ENCODE measurements around the gene ZNF630.
A peak's percentile ranks its signal among the peaks of the same experiment; 100 is the strongest.

The ZNF630 gene

GRCh38 chrX:48071064-48071985 is at the start of gene ZNF630:
Gene ZNF630 (minus strand): TSS chrX:48071640. CDS start chrX:48066886, 4,754 bp downstream.
- TF ChIP-seq NFIC (IDR thresholded peaks at IDR 0.05) (no peak), TAF1 (IDR thresholded peaks at IDR 0.05; ENCODE audit: low read depth) (0 out of 2 replicates have a peak, but pooled peaks have one; percentile 37), YY1 (IDR thresholded peaks at IDR 0.05; ENCODE audit: low read depth) (peak; percentile 89), CREB1 (IDR thresholded peaks at IDR 0.05; ENCODE audit: low read depth) (no peak), FOXM1 (IDR thresholded peaks at IDR 0.05; ENCODE audit: borderline replicate concordance, low read depth) (no peak), USF1 (IDR thresholded peaks at IDR 0.05) (0 out of 2 replicates have a peak, but pooled peaks have one; percentile 6), CEBPB (IDR thresholded peaks at IDR 0.05) (no peak), TCF12 (IDR thresholded peaks at IDR 0.05; ENCODE audit: low read depth) (no peak)
- TF ChIP-seq, protein P1, sequence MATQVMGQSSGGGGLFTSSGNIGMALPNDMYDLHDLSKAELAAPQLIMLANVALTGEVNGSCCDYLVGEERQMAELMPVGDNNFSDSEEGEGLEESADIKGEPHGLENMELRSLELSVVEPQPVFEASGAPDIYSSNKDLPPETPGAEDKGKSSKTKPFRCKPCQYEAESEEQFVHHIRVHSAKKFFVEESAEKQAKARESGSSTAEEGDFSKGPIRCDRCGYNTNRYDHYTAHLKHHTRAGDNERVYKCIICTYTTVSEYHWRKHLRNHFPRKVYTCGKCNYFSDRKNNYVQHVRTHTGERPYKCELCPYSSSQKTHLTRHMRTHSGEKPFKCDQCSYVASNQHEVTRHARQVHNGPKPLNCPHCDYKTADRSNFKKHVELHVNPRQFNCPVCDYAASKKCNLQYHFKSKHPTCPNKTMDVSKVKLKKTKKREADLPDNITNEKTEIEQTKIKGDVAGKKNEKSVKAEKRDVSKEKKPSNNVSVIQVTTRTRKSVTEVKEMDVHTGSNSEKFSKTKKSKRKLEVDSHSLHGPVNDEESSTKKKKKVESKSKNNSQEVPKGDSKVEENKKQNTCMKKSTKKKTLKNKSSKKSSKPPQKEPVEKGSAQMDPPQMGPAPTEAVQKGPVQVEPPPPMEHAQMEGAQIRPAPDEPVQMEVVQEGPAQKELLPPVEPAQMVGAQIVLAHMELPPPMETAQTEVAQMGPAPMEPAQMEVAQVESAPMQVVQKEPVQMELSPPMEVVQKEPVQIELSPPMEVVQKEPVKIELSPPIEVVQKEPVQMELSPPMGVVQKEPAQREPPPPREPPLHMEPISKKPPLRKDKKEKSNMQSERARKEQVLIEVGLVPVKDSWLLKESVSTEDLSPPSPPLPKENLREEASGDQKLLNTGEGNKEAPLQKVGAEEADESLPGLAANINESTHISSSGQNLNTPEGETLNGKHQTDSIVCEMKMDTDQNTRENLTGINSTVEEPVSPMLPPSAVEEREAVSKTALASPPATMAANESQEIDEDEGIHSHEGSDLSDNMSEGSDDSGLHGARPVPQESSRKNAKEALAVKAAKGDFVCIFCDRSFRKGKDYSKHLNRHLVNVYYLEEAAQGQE (IDR thresholded peaks at IDR 0.05; ENCODE audit: low read depth) = no peak; the same call in 1 of the 2 replicates

DNA sequence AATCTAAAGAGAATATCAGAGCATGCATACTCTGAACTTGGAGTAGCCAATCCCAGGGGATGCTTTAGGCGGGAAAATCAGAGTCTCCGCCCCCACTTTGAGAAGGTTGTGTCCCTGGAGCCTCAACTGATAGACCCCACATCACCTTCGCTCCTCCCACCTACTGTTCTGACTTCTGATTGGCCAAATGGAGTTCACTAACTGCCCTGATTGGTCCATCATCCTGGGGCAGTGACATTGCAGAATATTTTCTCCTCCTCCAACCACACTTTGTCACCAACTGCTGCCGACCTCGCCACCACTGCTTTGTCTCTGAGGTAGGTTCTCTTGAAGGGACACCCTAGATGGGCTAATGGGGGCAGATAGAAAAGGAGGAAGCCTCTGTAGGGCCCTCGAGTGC is 36.3 kb upstream of the ZNF630 start:
- no peak for TF ChIP-seq CREB1 (IDR thresholded peaks at IDR 0.05; ENCODE audit: low read depth)

DNA sequence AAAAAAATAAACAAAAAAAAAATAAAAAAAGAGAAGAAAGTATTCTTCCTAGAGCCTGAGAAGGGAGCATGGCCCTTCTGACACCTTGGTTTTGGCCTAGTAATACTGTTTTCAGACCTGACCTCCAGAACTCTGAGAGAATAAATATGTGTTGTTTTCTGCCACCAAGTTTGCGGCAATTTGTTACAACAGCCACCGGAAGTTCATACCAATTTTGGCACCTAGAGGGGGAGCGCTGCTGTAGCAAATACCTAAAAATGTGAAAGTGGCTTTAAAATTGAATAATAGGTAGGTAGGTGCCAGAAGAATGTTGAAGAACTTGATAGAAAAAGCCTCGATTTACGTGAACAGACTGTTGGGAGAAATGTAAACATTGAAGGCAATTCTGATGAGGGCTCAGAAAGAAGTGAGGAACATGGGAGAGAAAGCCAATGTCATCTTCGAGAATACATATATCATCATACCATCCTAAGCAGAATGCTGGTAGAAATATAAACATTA is 31.5 kb upstream of the ZNF630 start:
- TF ChIP-seq CREB1 (IDR thresholded peaks at IDR 0.05; ENCODE audit: low read depth) = no peak
- no peak for TF ChIP-seq FOXM1 (IDR thresholded peaks at IDR 0.05; ENCODE audit: borderline replicate concordance, low read depth)
- TF ChIP-seq, protein P1 (IDR thresholded peaks at IDR 0.05; ENCODE audit: low read depth) = no peak
- no peak for TF ChIP-seq MAX (IDR thresholded peaks at IDR 0.05)
- TF ChIP-seq EGR1 (IDR thresholded peaks at IDR 0.05) = no peak
- TF ChIP-seq USF1 (IDR thresholded peaks at IDR 0.05) = no peak
- TF ChIP-seq EP300 (IDR thresholded peaks at IDR 0.05; ENCODE audit: borderline replicate concordance) = no peak

DNA sequence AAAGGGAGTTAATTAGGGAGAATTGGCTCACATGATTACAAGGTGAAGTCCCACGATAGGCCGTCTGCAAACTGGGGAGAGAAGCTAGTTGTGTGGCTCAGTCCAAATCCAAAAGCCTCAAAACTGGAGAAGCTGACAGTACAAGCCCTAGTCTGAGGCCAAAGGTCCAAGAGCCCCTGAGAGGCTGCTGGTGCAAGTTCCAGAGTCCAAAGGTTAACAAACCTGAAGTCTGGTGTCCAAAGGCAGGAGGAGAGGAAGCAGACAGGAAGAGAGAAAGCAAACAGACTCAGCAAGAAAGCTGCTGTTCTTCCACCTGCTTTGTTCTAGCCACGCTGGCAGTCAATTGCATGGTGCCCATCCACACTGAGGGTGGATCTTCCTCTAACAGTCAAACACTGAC is 30.0 kb upstream of the ZNF630 start:
- TF ChIP-seq RAD21 (IDR thresholded peaks at IDR 0.05; ENCODE audit: low read depth) (no peak), TCF12 (IDR thresholded peaks at IDR 0.05; ENCODE audit: low read depth) (no peak), ZBTB7A (IDR thresholded peaks at IDR 0.05; ENCODE audit: low read depth) (no peak), NFIC (IDR thresholded peaks at IDR 0.05) (no peak), CREB1 (IDR thresholded peaks at IDR 0.05; ENCODE audit: low read depth) (no peak), TAF1 (IDR thresholded peaks at IDR 0.05; ENCODE audit: low read depth) (no peak), EGR1 (IDR thresholded peaks at IDR 0.05) (no peak), FOXM1 (IDR thresholded peaks at IDR 0.05; ENCODE audit: borderline replicate concordance, low read depth) (no peak), MAX (IDR thresholded peaks at IDR 0.05) (no peak), CEBPB (IDR thresholded peaks at IDR 0.05) (no peak), TEAD4 (IDR thresholded peaks at IDR 0.05) (no peak), YY1 (IDR thresholded peaks at IDR 0.05; ENCODE audit: low read depth) (no peak), USF1 (IDR thresholded peaks at IDR 0.05) (no peak), EP300 (IDR thresholded peaks at IDR 0.05; ENCODE audit: borderline replicate concordance) (no peak)
- TF ChIP-seq, protein P1 (IDR thresholded peaks at IDR 0.05; ENCODE audit: low read depth) = no peak

Measured in Ishikawa (cell line).